Activated T-helper 1 cell treated with anti-CD3 and anti-CD28 coated beads, Interleukin-12 subunit alpha, Interleukin-12 subunit beta, Interleukin-2, Interleukin-4 antibody, amounts not matched to agents 30 ng/mL and 10 ng/mL and 1 ng/mL, durations not matched to agents 14 hours and 24 hours and 36 hours (primary cell): Measurements from ENCODE around the gene DPYSL4. TPM values are rescaled to one million over a fixed set of nuclear protein-coding genes. Genes with fewer than 3 reads are reported as not detected.
"Not testable (repeated sequence)": the region's sequence is repeated elsewhere in the genome, so short reads cannot be mapped to it uniquely, and the experiment has no call there.

Experiments
- DNase-seq: peaks from one replicate; pipeline ENCODE4 v3.0.0; 2021; ENCODE audit warnings: low spot score
- H3K27ac Mint-ChIP-seq: one replicate; pipeline ENCODE4 v1.8.0; 2021; ENCODE audit warnings: mild to moderate bottlenecking, mixed read lengths
- H3K27me3 Mint-ChIP-seq: one replicate; pipeline ENCODE4 v1.8.0; 2022; ENCODE audit warnings: mild to moderate bottlenecking, moderate library complexity, mixed read lengths; ENCODE audit not compliant: insufficient read depth
- H3K36me3 Mint-ChIP-seq: one replicate; pipeline ENCODE4 v1.8.0; 2021; ENCODE audit warnings: low read depth, mixed read lengths
- H3K4me1 Mint-ChIP-seq: one replicate; pipeline ENCODE4 v1.8.0; 2021; ENCODE audit warnings: low read depth, mixed read lengths
- H3K4me3 Mint-ChIP-seq: one replicate; pipeline ENCODE4 v1.8.0; 2021; ENCODE audit warnings: mild to moderate bottlenecking, moderate library complexity, mixed read lengths
- H3K9me3 Mint-ChIP-seq: one replicate; pipeline ENCODE4 v1.8.0; 2021; ENCODE audit warnings: mixed read lengths
- intact Hi-C: fragments of 100-400 bp; cut with micrococcal nuclease; formaldehyde crosslinking; loops from one replicate; pipeline ENCODE4 v1.15.1; 2024
- total RNA-seq: library from RNA; stranded (reverse); gene quantifications from 2 replicates; pipeline ENCODE4 v1.2.3, GENCODE V29; 2022

Gene DPYSL4
- total RNA-seq, 1 donor from 2014 or later = 24.1 TPM

GRCh38 chr10:132220996-132221395, 34.2 kb downstream of the DPYSL4 start:
- intact Hi-C loops = loop anchor here (5.0 kb wide), 1 partner anchor 416 kb away; no protein-coding TSS in a partner anchor
- H3K27me3 Mint-ChIP-seq = not testable (repeated sequence)

GRCh38 chr10:132222726-132223125, 36.0 kb downstream of the DPYSL4 start:
- Mint-ChIP-seq H3K4me1 (no peaks in the 10 kb centered on the region), H3K4me3 (no peak overlapping the region), H3K27ac (no peak overlapping the region)

More at GRCh38 chr10:132220996-132221395, 34.2 kb downstream of the DPYSL4 start:
- not testable (repeated sequence) for DNase-seq, H3K4me3 Mint-ChIP-seq, H3K36me3 Mint-ChIP-seq, H3K27ac Mint-ChIP-seq, H3K4me1 Mint-ChIP-seq, H3K9me3 Mint-ChIP-seq

GRCh38 chr10:132223156-132223590, 36.4 kb downstream of the DPYSL4 start:
- no peaks in the 10 kb centered on the region for H3K4me1 Mint-ChIP-seq
- DNase-seq = peak; percentile 64
- no peak overlapping the region for H3K27ac Mint-ChIP-seq
- no peaks in the 10 kb centered on the region for H3K9me3 Mint-ChIP-seq
- H3K27me3 Mint-ChIP-seq = no peaks in the 10 kb centered on the region
- intact Hi-C loops = loop anchor here (1.0 to 5.0 kb wide), 3 partner anchors 109 to 414 kb away; partner anchors contain the start of gene LRRC27
- no peak overlapping the region for H3K4me3 Mint-ChIP-seq
- no peaks in the 10 kb centered on the region for H3K36me3 Mint-ChIP-seq

More at GRCh38 chr10:132222726-132223125, 36.0 kb downstream of the DPYSL4 start:
- no peaks in the 10 kb centered on the region for H3K36me3 Mint-ChIP-seq
- H3K9me3 Mint-ChIP-seq = peaks cover under 1% of the 10 kb centered on the region
- no peaks in the 10 kb centered on the region for H3K27me3 Mint-ChIP-seq
- DNase-seq = no peak
- intact Hi-C loops = loop anchor here (1.0 to 5.0 kb wide), 3 partner anchors 110 to 415 kb away; partner anchors contain the start of gene LRRC27

- intact Hi-C loops = loop anchor here (1.0 to 5.0 kb wide), 3 partner anchors 109 to 414 kb away; partner anchors contain the start of gene LRRC27
- Mint-ChIP-seq H3K36me3 (no peaks in the 10 kb centered on the region), H3K27ac (peak overlapping the region; percentile 55), H3K4me3 (no peak overlapping the region), H3K27me3 (no peaks in the 10 kb centered on the region), H3K4me1 (no peaks in the 10 kb centered on the region), H3K9me3 (no peaks in the 10 kb centered on the region)
- DNase-seq = no peak
These were observed 37.0 kb downstream of the DPYSL4 start for GRCh38 chr10:132223611-132224342.

- peaks cover 1% of the 10 kb centered on the region for H3K4me1 Mint-ChIP-seq
- intact Hi-C loops = loop anchor here (5.0 kb wide), 1 partner anchor 413 kb away; no protein-coding TSS in a partner anchor
- no peak overlapping the region for H3K27ac Mint-ChIP-seq
- H3K4me3 Mint-ChIP-seq = no peak overlapping the region
- no peaks in the 10 kb centered on the region for H3K27me3 Mint-ChIP-seq
- H3K36me3 Mint-ChIP-seq = no peaks in the 10 kb centered on the region
- DNase-seq = no peak
- no peaks in the 10 kb centered on the region for H3K9me3 Mint-ChIP-seq
These were observed 37.8 kb downstream of the DPYSL4 start for GRCh38 chr10:132224343-132225072.

GRCh38 chr10:132225073-132225848, 38.5 kb downstream of the DPYSL4 start:
- H3K4me1 Mint-ChIP-seq = peaks cover 9% of the 10 kb centered on the region
- no peaks in the 10 kb centered on the region for H3K9me3 Mint-ChIP-seq
- no peak overlapping the region for H3K4me3 Mint-ChIP-seq
- no peaks in the 10 kb centered on the region for H3K36me3 Mint-ChIP-seq
- H3K27me3 Mint-ChIP-seq = no peaks in the 10 kb centered on the region
- H3K27ac Mint-ChIP-seq = no peak overlapping the region
- intact Hi-C loops = no loop called here
- DNase-seq = no peak

- no peak for DNase-seq
- no peaks in the 10 kb centered on the region for H3K9me3 Mint-ChIP-seq
- H3K36me3 Mint-ChIP-seq = no peaks in the 10 kb centered on the region
- no peak overlapping the region for H3K4me3 Mint-ChIP-seq
- H3K27ac Mint-ChIP-seq = no peak overlapping the region
- peaks cover 9% of the 10 kb centered on the region for H3K4me1 Mint-ChIP-seq
- H3K27me3 Mint-ChIP-seq = no peaks in the 10 kb centered on the region
- intact Hi-C loops = no loop called here
These were observed 39.1 kb downstream of the DPYSL4 start for GRCh38 chr10:132225849-132226205.

- no peak for DNase-seq
- H3K4me3 Mint-ChIP-seq = no peak overlapping the region
- intact Hi-C loops = no loop called here
- no peak overlapping the region for H3K27ac Mint-ChIP-seq
- H3K9me3 Mint-ChIP-seq = no peaks in the 10 kb centered on the region
- H3K4me1 Mint-ChIP-seq = peaks cover 11% of the 10 kb centered on the region
- no peaks in the 10 kb centered on the region for H3K36me3 Mint-ChIP-seq
- H3K27me3 Mint-ChIP-seq = no peaks in the 10 kb centered on the region
These were observed 40.0 kb downstream of the DPYSL4 start for GRCh38 chr10:132226586-132227405.

GRCh38 chr10:132227851-132228390, 41.2 kb downstream of the DPYSL4 start:
- no peak for DNase-seq
- no peak overlapping the region for H3K4me3 Mint-ChIP-seq
- intact Hi-C loops = no loop called here
- H3K27ac Mint-ChIP-seq = no peak overlapping the region
- no peaks in the 10 kb centered on the region for H3K9me3 Mint-ChIP-seq
- no peaks in the 10 kb centered on the region for H3K36me3 Mint-ChIP-seq
- peaks cover 22% of the 10 kb centered on the region for H3K4me1 Mint-ChIP-seq
- no peaks in the 10 kb centered on the region for H3K27me3 Mint-ChIP-seq

- DNase-seq = no peak
- Mint-ChIP-seq H3K4me3 (no peak overlapping the region), H3K27ac (no peak overlapping the region), H3K4me1 (peaks cover 24% of the 10 kb centered on the region), H3K9me3 (no peaks in the 10 kb centered on the region), H3K27me3 (no peaks in the 10 kb centered on the region), H3K36me3 (no peaks in the 10 kb centered on the region)
- intact Hi-C loops = no loop called here
These were observed 41.9 kb downstream of the DPYSL4 start for GRCh38 chr10:132228616-132229015.

GRCh38 chr10:132229096-132229495, 42.3 kb downstream of the DPYSL4 start:
- H3K4me1 Mint-ChIP-seq = peaks cover 24% of the 10 kb centered on the region
- H3K27ac Mint-ChIP-seq = no peak overlapping the region
- no peak for DNase-seq
- no peaks in the 10 kb centered on the region for H3K27me3 Mint-ChIP-seq
- H3K36me3 Mint-ChIP-seq = no peaks in the 10 kb centered on the region
- H3K4me3 Mint-ChIP-seq = no peak overlapping the region
- H3K9me3 Mint-ChIP-seq = no peaks in the 10 kb centered on the region
- intact Hi-C loops = no loop called here
